K562 (cell line): ENCODE measurements around the gene ZNF362. TPM values are rescaled to one million over a fixed set of nuclear protein-coding genes. Genes with fewer than 3 reads are reported as not detected.

Experiments
- BRCA1 ChIP-seq, 2 experiments: fragments of 450-650 bp in 1 of 2; sonication (generic) in 1 of 2; formaldehyde crosslinking in 1 of 2; IDR thresholded peaks; 2 replicates each; pipeline versions ENCODE4 v1.5.0 to v1.6.1; 2017 to 2020; ENCODE audit warnings: mild to moderate bottlenecking in 1 of 2, missing genetic modification reagents in 1 of 2
- CTBP1 ChIP-seq: fragments of 450-650 bp; IDR thresholded peaks from 2 replicates; pipeline ENCODE4 v1.6.1; 2016; ENCODE audit warnings: borderline replicate concordance
- HNRNPUL1 ChIP-seq: fragments of 200-400 bp; formaldehyde crosslinking; IDR thresholded peaks from 2 replicates; pipeline ENCODE4 v1.6.1; 2017; ENCODE audit warnings: low read length
- MXI1 ChIP-seq: IDR thresholded peaks from 2 replicates; pipeline ENCODE4 v1.6.1; 2011; ENCODE audit warnings: low read depth, mild to moderate bottlenecking, improper control_type of control experiment, low read length
- REST ChIP-seq, 2 experiments: fragments of 450-650 bp; formaldehyde crosslinking in 1 of 2; IDR thresholded peaks; 2 replicates each; pipeline versions ENCODE4 v1.4.0 to v1.6.1; 2014 to 2020; ENCODE audit warnings: mild to moderate bottlenecking in 2 of 2, borderline replicate concordance in 1 of 2, low read depth in 1 of 2
- SMAD4 ChIP-seq: fragments of 250-450 bp; sonication (Bioruptor Pico); conservative IDR thresholded peaks from 2 replicates; pipeline ENCODE4 v1.8.0; 2021; ENCODE audit warnings: inconsistent platforms, mild to moderate bottlenecking, moderate library complexity
- SMARCC2 ChIP-seq: fragments of 450-650 bp; IDR thresholded peaks from 2 replicates; pipeline ENCODE4 v1.6.1; 2017; ENCODE audit warnings: antibody characterized with exemption, moderate library complexity, mild to moderate bottlenecking, low read depth
- ZNF280B ChIP-seq: fragments of 250-450 bp; sonication (Bioruptor Pico); IDR thresholded peaks from 2 replicates; pipeline ENCODE4 v1.5.1; 2021; ENCODE audit warnings: mild to moderate bottlenecking
- polyA plus RNA-seq, 8 experiments: library from polyadenylated mRNA; depleted of rRNA in 4 of 8; stranded (reverse) in 5 of 8; unstranded in 3 of 8; fragments of >200 nt; fragmentation: Nextera tagmentation in 2 of 8; fragmentation: Illumina TruSeq in 1 of 8; extraction: Ambion mirVana in 2 of 8; extraction: Trizol in 1 of 8; gene quantifications; 2 replicates each; pipeline versions ENCODE4 v1.2.1 to v1.2.3, GENCODE V29; 2011 to 2014; ENCODE audit warnings: inconsistent platforms in 1 of 8, missing spikeins in 1 of 8
- total RNA-seq, 7 experiments: library from RNA; depleted of rRNA in 6 of 7; stranded (reverse); fragments of >200 nt in 6 of 7; fragmentation: Illumina TruSeq in 2 of 7; extraction: Trizol in 2 of 7; gene quantifications; 2 replicates each; pipeline versions ENCODE4 v1.2.1 to v1.2.3, GENCODE V29; 2011 to 2021; ENCODE audit warnings: low replicate concordance in 1 of 7
- TF ChIP-seq, protein P1 (sequence below): fragments of 450-650 bp; IDR thresholded peaks from 2 replicates; pipeline ENCODE4 v1.6.1; 2017; ENCODE audit warnings: antibody characterized with exemption
- TF ChIP-seq, protein P2 (sequence below): fragments of 200-800 bp; sonication (Bioruptor generic); IDR thresholded peaks from 2 replicates; pipeline ENCODE4 v1.6.1; 2017; ENCODE audit warnings: missing genetic modification characterization, missing compliant biosample characterization
- TF ChIP-seq, protein P3 (sequence below): conservative IDR thresholded peaks from 2 replicates; pipeline ENCODE4 v1.6.1; 2011; ENCODE audit warnings: low read depth, mild to moderate bottlenecking, low read length; ENCODE audit not compliant: control insufficient read depth

ZNF362 gene
- total and polyA plus RNA-seq, 9 of the 15 experiments (the other 6 are each of a cell fraction or from before 2014, with no cell fraction given): 0.01 to 1.1 (median 0.35) TPM; not detected in 1

- TF ChIP-seq ZNF280B (CRISPR knock-in tag): no peak
- peak; percentile 25; the same call in 1 of the 2 replicates for TF ChIP-seq SMAD4 (CRISPR knock-in tag)
- no peak for TF ChIP-seq MXI1
- TF ChIP-seq BRCA1 (IDR thresholded peaks at IDR 0.05): no peak
- TF ChIP-seq BRCA1 (CRISPR knock-in tag; IDR thresholded peaks at IDR 0.05): 0 out of 2 replicates have a peak, but pooled peaks have one; percentile 34
- peak; percentile 69 for TF ChIP-seq CTBP1
- TF ChIP-seq REST (IDR thresholded peaks at IDR 0.05; ENCODE audit: borderline replicate concordance): no peak
- 0 out of 2 replicates have a peak, but pooled peaks have one; percentile 53 for TF ChIP-seq REST (CRISPR knock-in tag; IDR thresholded peaks at IDR 0.05; ENCODE audit: low read depth)
- TF ChIP-seq, protein P1, sequence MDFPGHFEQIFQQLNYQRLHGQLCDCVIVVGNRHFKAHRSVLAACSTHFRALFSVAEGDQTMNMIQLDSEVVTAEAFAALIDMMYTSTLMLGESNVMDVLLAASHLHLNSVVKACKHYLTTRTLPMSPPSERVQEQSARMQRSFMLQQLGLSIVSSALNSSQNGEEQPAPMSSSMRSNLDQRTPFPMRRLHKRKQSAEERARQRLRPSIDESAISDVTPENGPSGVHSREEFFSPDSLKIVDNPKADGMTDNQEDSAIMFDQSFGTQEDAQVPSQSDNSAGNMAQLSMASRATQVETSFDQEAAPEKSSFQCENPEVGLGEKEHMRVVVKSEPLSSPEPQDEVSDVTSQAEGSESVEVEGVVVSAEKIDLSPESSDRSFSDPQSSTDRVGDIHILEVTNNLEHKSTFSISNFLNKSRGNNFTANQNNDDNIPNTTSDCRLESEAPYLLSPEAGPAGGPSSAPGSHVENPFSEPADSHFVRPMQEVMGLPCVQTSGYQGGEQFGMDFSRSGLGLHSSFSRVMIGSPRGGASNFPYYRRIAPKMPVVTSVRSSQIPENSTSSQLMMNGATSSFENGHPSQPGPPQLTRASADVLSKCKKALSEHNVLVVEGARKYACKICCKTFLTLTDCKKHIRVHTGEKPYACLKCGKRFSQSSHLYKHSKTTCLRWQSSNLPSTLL: no peak
- TF ChIP-seq, protein P2, sequence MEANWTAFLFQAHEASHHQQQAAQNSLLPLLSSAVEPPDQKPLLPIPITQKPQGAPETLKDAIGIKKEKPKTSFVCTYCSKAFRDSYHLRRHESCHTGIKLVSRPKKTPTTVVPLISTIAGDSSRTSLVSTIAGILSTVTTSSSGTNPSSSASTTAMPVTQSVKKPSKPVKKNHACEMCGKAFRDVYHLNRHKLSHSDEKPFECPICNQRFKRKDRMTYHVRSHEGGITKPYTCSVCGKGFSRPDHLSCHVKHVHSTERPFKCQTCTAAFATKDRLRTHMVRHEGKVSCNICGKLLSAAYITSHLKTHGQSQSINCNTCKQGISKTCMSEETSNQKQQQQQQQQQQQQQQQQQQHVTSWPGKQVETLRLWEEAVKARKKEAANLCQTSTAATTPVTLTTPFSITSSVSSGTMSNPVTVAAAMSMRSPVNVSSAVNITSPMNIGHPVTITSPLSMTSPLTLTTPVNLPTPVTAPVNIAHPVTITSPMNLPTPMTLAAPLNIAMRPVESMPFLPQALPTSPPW: no peak
- TF ChIP-seq HNRNPUL1: no peak
- TF ChIP-seq, protein P3, sequence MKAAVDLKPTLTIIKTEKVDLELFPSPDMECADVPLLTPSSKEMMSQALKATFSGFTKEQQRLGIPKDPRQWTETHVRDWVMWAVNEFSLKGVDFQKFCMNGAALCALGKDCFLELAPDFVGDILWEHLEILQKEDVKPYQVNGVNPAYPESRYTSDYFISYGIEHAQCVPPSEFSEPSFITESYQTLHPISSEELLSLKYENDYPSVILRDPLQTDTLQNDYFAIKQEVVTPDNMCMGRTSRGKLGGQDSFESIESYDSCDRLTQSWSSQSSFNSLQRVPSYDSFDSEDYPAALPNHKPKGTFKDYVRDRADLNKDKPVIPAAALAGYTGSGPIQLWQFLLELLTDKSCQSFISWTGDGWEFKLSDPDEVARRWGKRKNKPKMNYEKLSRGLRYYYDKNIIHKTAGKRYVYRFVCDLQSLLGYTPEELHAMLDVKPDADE: 0 out of 2 replicates have a peak, but pooled peaks have one; percentile 28
- no peak for TF ChIP-seq SMARCC2
Observed at GRCh38 chr1:33349081-33349759, 92.9 kb downstream of the ZNF362 start (continued).
